WI38 (cell line): Measurements from ENCODE around the gene USP24.

Experiments
- H3K4me3 ChIP-seq: 2 replicates; pipeline ENCODE4 v1.5.1; 2011; ENCODE audit warnings: low read depth, mild to moderate bottlenecking, control low read depth, low read length
- CTCF ChIP-seq: IDR thresholded peaks from 2 replicates; pipeline ENCODE4 v1.5.1; 2012; ENCODE audit warnings: low read depth, mild to moderate bottlenecking, control low read depth, low read length

USP24 gene

GRCh38 chr1:55048453-55049270 is 166.5 kb downstream of the USP24 start:
- no peak for TF ChIP-seq CTCF
- H3K4me3 ChIP-seq = no peak overlapping the region

- no peak overlapping the region for H3K4me3 ChIP-seq
- TF ChIP-seq CTCF = no peak
Observed at GRCh38 chr1:55047611-55048010, 167.6 kb downstream of the USP24 start.

GRCh38 chr1:55046871-55047270 is 168.3 kb downstream of the USP24 start:
- no peak overlapping the region for H3K4me3 ChIP-seq
- TF ChIP-seq CTCF = no peak

GRCh38 chr1:55045430-55045829 is 169.7 kb downstream of the USP24 start:
- no peak for TF ChIP-seq CTCF
- no peak overlapping the region for H3K4me3 ChIP-seq

- H3K4me3 ChIP-seq = no peak overlapping the region
- no peak for TF ChIP-seq CTCF
Observed at GRCh38 chr1:55044617-55045397, 170.4 kb downstream of the USP24 start.

- no peak overlapping the region for H3K4me3 ChIP-seq
- no peak for TF ChIP-seq CTCF
Observed at GRCh38 chr1:55043726-55044125, 171.4 kb downstream of the USP24 start.

GRCh38 chr1:55043011-55043410 is 172.2 kb downstream of the USP24 start:
- H3K4me3 ChIP-seq = no peak overlapping the region
- TF ChIP-seq CTCF = no peak
